Putamen (tissue), 1 donor: ENCODE results near the gene C19orf12.

ENCODE experiments used
- DNase-seq: peaks from one replicate; pipeline ENCODE4 v3.0.0-alpha.2; 2016; ENCODE audit warnings: low spot score

The C19orf12 gene

GRCh38 chr19:29664753-29665214 is 50.3 kb downstream of the C19orf12 start:
- no peak for DNase-seq

- DNase-seq: no peak
These were observed 51.0 kb downstream of the C19orf12 start for GRCh38 chr19:29663861-29664752.

- DNase-seq: no peak
These were observed 52.3 kb downstream of the C19orf12 start for GRCh38 chr19:29662604-29663404.

GRCh38 chr19:29662278-29662603 is 52.8 kb downstream of the C19orf12 start:
- DNase-seq: no peak

GRCh38 chr19:29660835-29661234 is 54.2 kb downstream of the C19orf12 start:
- DNase-seq: no peak

- DNase-seq: no peak
These were observed 56.7 kb downstream of the C19orf12 start for GRCh38 chr19:29658221-29658991.

- DNase-seq: no peak
These were observed 59.3 kb downstream of the C19orf12 start for GRCh38 chr19:29655648-29656335.

- DNase-seq: no peak
These were observed 61.7 kb downstream of the C19orf12 start for GRCh38 chr19:29653398-29653797.

GRCh38 chr19:29651622-29652394 is 63.3 kb downstream of the C19orf12 start:
- no peak for DNase-seq

GRCh38 chr19:29650772-29651387 is 64.2 kb downstream of the C19orf12 start:
- DNase-seq: no peak
